H54 (cell line): ENCODE results near the gene TXNL4B.
A peak's percentile ranks its signal among the peaks of the same experiment; 100 is the strongest.

Source experiments
- DNase-seq: peaks from one replicate; pipeline ENCODE4 v3.0.0; 2011; ENCODE audit warnings: low spot score, mixed read lengths; ENCODE audit not compliant: insufficient read length
- FAIRE-seq: peaks from 3 replicates; lab custom pipeline; 2011; peaks lifted over from hg19 to GRCh38; lab: Jason Lieb, UNC
- POLR2A ChIP-seq: IDR thresholded peaks from 2 replicates; pipeline ENCODE4 v1.6.1; 2011; ENCODE audit warnings: low read depth, mild to moderate bottlenecking, low read length

The TXNL4B gene

GRCh38 chr16:72093448-72094265, at the start of gene TXNL4B, which contains the start of gene DHX38:
Gene TXNL4B, minus strand, starts transcription at chr16:72093620. Its CDS starts 2,871 bp downstream, at chr16:72090749.
Gene DHX38, plus strand, starts transcription at chr16:72093847. Its CDS starts 2,311 bp downstream, at chr16:72096158.
- FAIRE-seq (peak; percentile 97), DNase-seq (peak; percentile 95)

GRCh38 chr16:72142476-72142875, 49.1 kb upstream of the TXNL4B start:
- FAIRE-seq (no peak), DNase-seq (no peak)
- no peak for TF ChIP-seq POLR2A

More at GRCh38 chr16:72093448-72094265, at the start of gene TXNL4B, which contains the start of gene DHX38:
- peak; percentile 51; the same call in 1 of the 2 replicates for TF ChIP-seq POLR2A

DNA sequence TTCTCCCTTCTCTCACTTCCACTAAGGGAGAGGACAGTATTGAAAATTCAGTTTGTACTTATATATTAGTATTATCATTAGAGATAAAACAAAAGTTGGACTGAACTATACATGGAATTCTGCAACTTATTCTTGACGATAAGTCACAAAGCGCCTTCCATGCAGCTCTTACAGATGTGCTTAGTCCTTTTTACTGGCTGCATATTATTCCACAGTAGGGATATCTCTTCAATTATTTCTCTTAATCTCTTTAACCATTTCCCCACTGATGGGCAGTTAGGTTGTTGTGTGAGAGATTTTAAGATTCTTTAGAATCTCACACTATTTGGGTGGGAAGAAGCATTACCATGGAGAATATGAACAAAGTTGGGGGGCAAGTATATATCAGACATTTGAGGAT, 46.5 kb upstream of the TXNL4B start:
- TF ChIP-seq POLR2A: no peak
- DNase-seq (no peak), FAIRE-seq (no peak)

- FAIRE-seq (no peak), DNase-seq (no peak)
- no peak for TF ChIP-seq POLR2A
Observed at GRCh38 chr16:72138064-72138572, 44.7 kb upstream of the TXNL4B start.

DNA sequence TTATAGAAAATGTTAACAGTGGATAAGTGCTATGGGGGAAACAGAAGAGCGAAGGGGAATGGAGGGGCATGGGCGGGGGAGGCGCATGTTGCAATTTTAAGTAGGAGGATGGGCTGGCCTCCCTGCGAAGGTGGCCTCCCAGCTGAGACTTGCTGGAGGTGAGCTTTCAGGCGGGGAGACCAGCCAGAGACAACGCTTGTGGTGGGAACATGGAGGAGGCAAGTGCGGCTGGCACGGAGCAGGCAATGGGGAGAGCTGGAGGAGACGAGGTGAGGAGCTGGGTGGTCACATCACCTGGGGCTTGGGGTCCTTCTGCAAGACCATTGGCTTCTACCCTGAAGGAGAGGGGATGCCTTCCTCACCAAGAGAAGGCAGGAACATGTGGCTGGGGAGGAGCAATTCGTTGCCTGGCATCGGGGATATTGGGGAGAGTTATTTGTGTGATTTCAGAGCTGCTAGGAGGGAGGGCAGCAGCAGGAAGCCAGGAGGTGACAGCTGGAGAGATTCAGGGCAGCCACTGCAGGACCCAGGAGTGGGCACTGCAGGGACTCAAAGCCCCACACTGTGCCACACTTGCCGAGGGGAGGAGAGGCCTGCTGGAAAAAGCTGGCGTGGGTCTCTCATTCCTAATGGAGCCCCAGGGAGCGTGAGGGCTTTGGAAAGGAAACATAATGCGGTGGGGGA, 44.1 kb upstream of the TXNL4B start:
- FAIRE-seq (no peak), DNase-seq (no peak)
- no peak for TF ChIP-seq POLR2A

- no peak for TF ChIP-seq POLR2A
- FAIRE-seq: no peak
- DNase-seq: no peak
Observed at GRCh38 chr16:72134507-72134906, 41.1 kb upstream of the TXNL4B start.

DNA sequence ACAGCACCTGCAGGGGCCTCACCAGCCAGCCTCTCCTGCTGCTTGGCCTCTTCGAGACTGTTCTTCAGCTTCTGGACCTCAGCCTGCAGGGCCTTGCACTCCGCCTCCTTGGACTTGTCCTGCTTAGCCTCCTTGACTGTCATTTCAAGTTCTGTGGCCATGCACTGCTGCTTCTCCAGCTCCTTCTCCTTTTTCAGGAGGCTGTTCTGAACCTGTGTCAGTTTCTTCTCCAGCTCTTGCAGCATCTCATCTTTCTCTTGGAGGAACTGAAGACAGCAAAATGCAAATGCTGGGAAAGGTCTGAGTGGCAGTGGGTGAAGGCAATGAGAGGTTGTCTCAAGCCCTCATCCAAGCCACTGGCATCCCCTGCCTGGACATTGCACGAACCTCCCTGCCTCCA, 39.3 kb upstream of the TXNL4B start:
- DNase-seq (no peak), FAIRE-seq (no peak)
- TF ChIP-seq POLR2A: no peak

DNA sequence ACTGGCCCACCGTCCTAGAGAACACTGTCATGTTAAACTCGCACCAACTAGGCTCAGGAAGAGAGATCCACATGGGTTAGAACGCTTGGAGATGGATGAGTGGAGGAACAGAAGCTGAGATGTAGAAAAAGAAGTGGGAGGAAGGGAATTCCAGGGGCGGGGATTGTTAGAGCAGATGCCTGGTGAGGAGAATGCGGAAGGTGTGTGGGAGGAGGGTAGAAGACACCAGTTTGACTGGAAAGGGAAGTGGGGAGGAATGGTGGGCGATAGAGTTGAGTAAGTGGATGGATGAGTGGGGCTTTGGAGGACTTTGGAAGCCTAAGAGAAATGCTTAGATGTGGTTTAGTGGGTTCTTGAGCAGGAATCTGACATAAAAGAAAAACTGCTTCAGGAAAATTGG, 37.6 kb upstream of the TXNL4B start:
- FAIRE-seq (no peak), DNase-seq (no peak)
- TF ChIP-seq POLR2A: no peak

DNA sequence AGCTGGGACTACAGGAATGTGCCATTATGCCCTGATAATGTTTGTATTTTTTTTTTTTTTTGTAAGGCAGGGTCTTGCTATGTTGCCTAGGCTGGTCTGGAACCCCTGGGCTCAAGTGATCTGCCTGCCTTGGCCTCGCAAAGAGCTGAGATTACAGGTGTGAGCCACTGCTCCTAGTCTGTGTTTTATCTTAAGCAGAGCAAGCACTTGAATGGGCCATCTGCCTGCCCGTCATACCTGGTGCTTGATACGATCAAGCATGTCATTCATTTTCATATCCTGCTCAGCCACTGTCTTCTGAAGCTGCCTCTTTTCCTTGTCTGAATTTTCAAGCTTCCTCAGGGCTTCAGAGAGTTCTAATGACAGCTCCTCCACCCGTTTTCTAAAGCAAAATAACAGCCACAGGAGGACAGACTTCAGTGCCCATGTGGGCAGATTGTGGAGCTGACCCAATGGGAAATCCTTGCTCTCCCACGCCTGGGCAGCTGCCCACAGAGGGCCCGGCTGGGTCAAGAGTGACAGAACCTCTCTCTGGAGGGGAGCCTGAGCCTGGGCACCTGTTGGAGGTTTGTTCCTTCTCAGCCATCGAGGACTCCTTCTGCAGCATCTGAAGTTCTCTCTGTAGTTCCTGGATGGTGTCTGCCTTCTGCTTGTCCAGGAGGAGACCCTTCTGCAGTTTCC, 36.7 kb upstream of the TXNL4B start:
- TF ChIP-seq POLR2A: no peak
- FAIRE-seq (no peak), DNase-seq (no peak)

GRCh38 chr16:72128701-72129100, 35.3 kb upstream of the TXNL4B start:
- DNase-seq (no peak), FAIRE-seq (no peak)
- no peak for TF ChIP-seq POLR2A

DNA sequence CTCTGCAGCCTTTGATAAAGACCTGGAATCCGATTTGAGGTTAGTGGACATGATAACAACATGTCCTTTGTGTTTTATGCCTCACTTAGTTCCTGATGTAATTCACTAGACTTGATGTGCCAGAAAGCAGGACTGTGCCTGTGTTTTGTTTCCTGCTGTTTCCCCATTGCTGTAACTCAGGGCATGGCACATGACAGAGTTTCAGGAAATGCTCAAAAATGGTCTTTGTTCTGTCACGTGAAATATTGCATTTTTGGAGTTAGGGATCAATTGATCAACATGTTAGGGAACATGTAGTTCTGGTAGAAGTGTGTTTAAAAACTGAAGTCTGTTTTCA, 33.0 kb upstream of the TXNL4B start:
- FAIRE-seq: no peak
- DNase-seq: no peak
- TF ChIP-seq POLR2A: no peak

DNA sequence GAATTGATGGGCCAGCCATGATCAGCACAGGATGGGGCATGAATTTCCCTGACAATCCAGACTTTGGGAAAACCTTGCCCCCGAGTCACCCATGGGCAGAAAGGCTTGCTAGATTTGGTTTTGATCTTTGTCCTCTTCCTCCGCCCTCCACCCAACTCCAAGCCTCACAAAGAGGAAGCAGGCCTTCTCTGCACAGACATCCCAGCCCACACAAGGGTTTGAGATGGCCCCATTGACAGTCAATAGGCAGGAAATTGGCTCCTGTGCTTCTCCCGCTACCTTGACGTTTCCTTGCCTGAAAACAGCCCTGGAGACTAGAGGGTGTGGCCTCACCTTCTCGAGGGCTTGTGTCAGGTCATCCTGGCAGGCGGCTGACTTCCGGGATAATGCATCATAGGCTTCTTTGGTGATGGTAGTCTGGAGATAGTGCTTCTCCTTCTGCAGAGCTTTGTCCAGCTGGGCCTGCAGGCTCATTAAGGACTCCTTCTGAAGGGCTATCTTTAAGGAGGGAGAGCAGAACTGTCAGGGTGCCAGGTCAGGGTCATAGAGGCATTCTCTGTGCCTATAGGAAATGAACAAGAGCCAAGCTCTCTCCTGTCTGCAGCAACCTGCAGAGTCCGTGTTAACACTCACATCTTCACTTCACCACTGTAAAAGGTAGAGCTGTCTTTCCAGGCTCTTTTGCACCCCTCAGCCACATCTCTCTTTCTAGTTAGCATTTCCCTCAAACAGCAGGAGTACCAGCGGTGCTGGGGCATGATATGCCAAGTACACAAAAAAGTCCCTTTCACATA, 32.4 kb upstream of the TXNL4B start:
- DNase-seq (no peak), FAIRE-seq (no peak)
- TF ChIP-seq POLR2A: no peak
